Stimulated activated CD8-positive, alpha-beta memory T cell treated with anti-CD3 and anti-CD28 coated beads, Interleukin-4, amount 100 ng/mL, for 1 hour (primary cell): ENCODE results near the gene NANOS1.

Experiments used
- DNase-seq, 2 donors: peaks; one replicate each; pipeline ENCODE4 v3.0.0-alpha.2; 2020; ENCODE audit warnings: low read depth in 2 of 2, low spot score in 1 of 2

The NANOS1 gene

GRCh38 chr10:119059557-119059956, 30.0 kb downstream of the NANOS1 start:
- no peak for DNase-seq

DNA sequence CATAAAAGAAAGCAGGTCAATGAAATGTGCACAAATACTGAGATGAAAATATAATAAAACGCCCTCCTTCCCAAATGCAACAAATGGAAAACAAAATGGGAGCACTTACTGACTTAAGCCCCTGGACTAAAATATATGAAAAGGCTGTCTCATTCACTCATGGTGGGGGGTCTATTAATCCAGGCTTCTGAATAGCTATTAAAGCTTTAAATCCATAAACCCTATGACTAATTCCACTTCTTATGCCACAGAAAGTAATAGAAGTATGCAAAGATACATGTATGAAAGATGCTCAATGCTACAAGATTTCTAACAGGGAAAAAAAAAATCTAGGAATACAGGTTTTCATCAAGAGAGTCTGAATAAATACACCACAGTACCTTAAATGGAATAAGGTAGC, 30.6 kb downstream of the NANOS1 start:
- no peak for DNase-seq

GRCh38 chr10:119061352-119061751, 31.8 kb downstream of the NANOS1 start:
- DNase-seq, result no peak

GRCh38 chr10:119061926-119062325, 32.4 kb downstream of the NANOS1 start:
- DNase-seq, result no peak

GRCh38 chr10:119070395-119071165, 41.1 kb downstream of the NANOS1 start:
- no peak for DNase-seq

DNA sequence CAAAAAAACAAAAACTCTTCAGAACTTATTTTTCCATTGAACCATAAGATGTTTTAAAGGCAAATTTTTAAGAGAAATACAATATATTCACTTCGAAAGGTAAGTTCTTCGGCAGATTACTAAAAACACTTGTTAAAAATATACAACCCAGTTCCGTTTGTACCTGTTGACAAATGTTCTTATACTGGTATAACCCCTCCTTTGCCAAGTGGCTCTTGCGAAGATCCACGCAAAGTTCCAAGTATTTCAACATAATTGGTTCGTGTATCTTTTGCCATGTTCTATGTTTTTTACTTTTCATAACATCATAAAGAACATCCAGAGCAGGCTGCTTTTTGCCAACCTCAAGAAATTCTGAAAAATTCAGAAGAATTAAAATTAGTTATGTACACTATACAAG, 44.1 kb downstream of the NANOS1 start:
- DNase-seq, result no peak

- no peak for DNase-seq
These were observed 49.1 kb downstream of the NANOS1 start for GRCh38 chr10:119078422-119079179.

DNA sequence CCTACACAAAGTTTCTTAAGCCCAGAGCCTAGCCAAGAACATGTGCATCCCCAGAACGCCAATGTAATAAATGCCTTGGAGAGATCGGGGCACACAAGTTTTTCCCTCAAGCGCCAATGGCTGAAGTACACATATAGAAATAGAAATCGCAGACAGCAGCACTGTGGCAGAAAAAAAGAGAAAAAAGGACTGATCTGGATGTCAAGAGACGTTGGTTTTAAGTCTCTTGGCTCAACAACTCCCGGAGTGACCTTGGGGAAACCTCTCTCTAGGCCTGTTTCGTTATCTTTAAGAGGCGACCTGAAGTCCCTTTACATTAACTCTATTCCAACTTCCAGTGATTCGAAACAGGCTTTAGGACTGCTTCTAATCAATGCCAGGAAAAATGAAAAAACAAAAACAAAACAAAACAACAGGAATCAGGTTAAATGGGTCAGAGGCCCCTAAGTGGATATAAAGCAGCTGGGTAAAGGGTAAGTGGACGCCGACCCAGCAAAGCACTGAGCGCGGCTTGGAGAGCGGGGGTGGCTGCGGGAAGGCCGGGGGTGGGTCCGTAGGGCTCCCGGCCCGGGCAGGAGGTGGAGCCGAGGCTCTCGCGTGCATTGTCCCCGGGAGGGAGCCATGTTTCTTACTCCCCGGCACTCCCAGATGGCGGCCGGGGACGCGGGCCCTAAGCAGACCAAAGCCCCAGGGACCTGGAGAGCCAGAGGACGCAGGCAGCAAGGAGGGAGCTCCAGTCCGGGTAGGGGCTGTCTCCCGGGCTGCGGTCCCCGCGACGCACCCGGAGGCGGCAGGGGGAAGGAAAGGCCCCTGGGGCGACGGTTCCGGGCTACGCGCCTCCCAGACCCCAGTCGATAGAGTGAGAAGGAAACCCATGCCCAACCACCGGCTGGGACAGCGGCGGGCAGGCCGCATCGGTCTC, 50.3 kb downstream of the NANOS1 start:
- peak; percentile 19 to 42 for DNase-seq

- peak; percentile 78 to 82 for DNase-seq
These were observed 51.2 kb downstream of the NANOS1 start, which contains the start of gene EIF3A for GRCh38 chr10:119080521-119081259. TSS of gene EIF3A (minus strand) at chr10:119080817. CDS start at chr10:119080676, 141 bp downstream.
